ENCODE data around the gene ANP32B. TPM values are rescaled to one million over a fixed set of nuclear protein-coding genes. Genes with fewer than 3 reads are reported as not detected.

ANP32B gene
- total and polyA plus RNA-seq, 2 donors from 2014 or later, result 101 TPM

- intact Hi-C loops (cut with DNase I), result no loop called here
- no peaks in the 10 kb centered on the region for H3K9me3 ChIP-seq (ENCODE audit: control insufficient read depth in 2 of 3, insufficient read depth in 1 of 3, low read length in 3 of 3)
- DNase-seq (peak in 4 of 5 donors; percentile 19 to 50 (median 35)), FAIRE-seq (no peak)
- H3K27me3 ChIP-seq (ENCODE audit: control insufficient read depth, insufficient read depth, low read length), result no peaks in the 10 kb centered on the region
- no peaks in the 10 kb centered on the region for H3K36me3 ChIP-seq (ENCODE audit: control insufficient read depth in 2 of 3, insufficient read depth in 3 of 3, low read length in 3 of 3)
- peak; percentile 59 for TF ChIP-seq CTCF (IDR thresholded peaks at IDR 0.05; ENCODE audit: borderline replicate concordance, extremely low read depth, insufficient read depth)
- H3K4me3 ChIP-seq (ENCODE audit: low read length in 3 of 3), result no peak overlapping the region
- no peak overlapping the region for H3K27ac ChIP-seq (ENCODE audit: low read depth in 2 of 2, low read length in 2 of 2)
- H3K4me1 ChIP-seq (ENCODE audit: control insufficient read depth in 2 of 3, insufficient read depth in 2 of 3, low read depth in 1 of 3, low read length in 3 of 3), result no peaks in the 10 kb centered on the region
- H3K9ac ChIP-seq (ENCODE audit: low read length in 3 of 3), result no peak overlapping the region
Measured at GRCh38 chr9:97954550-97954989, 28.6 kb upstream of the ANP32B start.

- no peaks in the 10 kb centered on the region for H3K4me1 ChIP-seq (ENCODE audit: control insufficient read depth in 2 of 3, insufficient read depth in 2 of 3, low read depth in 1 of 3, low read length in 3 of 3)
- no peak overlapping the region for H3K9ac ChIP-seq (ENCODE audit: low read length in 3 of 3)
- no peak overlapping the region for H3K27ac ChIP-seq (ENCODE audit: low read depth in 2 of 2, low read length in 2 of 2)
- intact Hi-C loops (cut with DNase I), result no loop called here
- DNase-seq (no peak), FAIRE-seq (no peak)
- no peaks in the 10 kb centered on the region for H3K36me3 ChIP-seq (ENCODE audit: control insufficient read depth in 2 of 3, insufficient read depth in 3 of 3, low read length in 3 of 3)
- H3K4me3 ChIP-seq (ENCODE audit: low read length in 3 of 3), result no peak overlapping the region
- no peaks in the 10 kb centered on the region for H3K27me3 ChIP-seq (ENCODE audit: control insufficient read depth, insufficient read depth, low read length)
- TF ChIP-seq CTCF (IDR thresholded peaks at IDR 0.05; ENCODE audit: borderline replicate concordance, extremely low read depth, insufficient read depth), result no peak
- no peaks in the 10 kb centered on the region for H3K9me3 ChIP-seq (ENCODE audit: control insufficient read depth in 2 of 3, insufficient read depth in 1 of 3, low read length in 3 of 3)
Measured at GRCh38 chr9:97956331-97956730, 26.8 kb upstream of the ANP32B start.

- Histone ChIP-seq H3K9ac (ENCODE audit: low read length in 3 of 3) (no peak overlapping the region), H3K9me3 (ENCODE audit: control insufficient read depth in 2 of 3, insufficient read depth in 1 of 3, low read length in 3 of 3) (no peaks in the 10 kb centered on the region), H3K36me3 (ENCODE audit: control insufficient read depth in 2 of 3, insufficient read depth in 3 of 3, low read length in 3 of 3) (no peaks in the 10 kb centered on the region), H3K27me3 (ENCODE audit: control insufficient read depth, insufficient read depth, low read length) (no peaks in the 10 kb centered on the region), H3K4me1 (ENCODE audit: control insufficient read depth in 2 of 3, insufficient read depth in 2 of 3, low read depth in 1 of 3, low read length in 3 of 3) (no peaks in the 10 kb centered on the region), H3K4me3 (ENCODE audit: low read length in 3 of 3) (no peak overlapping the region), H3K27ac (ENCODE audit: low read depth in 2 of 2, low read length in 2 of 2) (no peak overlapping the region)
- intact Hi-C loops (cut with DNase I), result no loop called here
- FAIRE-seq, result no peak
- no peak for TF ChIP-seq CTCF (IDR thresholded peaks at IDR 0.05; ENCODE audit: borderline replicate concordance, extremely low read depth, insufficient read depth)
- DNase-seq, result no peak
Measured at GRCh38 chr9:97958812-97959511, 24.2 kb upstream of the ANP32B start.
